ENCODE results near the gene TICAM2.
"Not testable (repeated sequence)": the region's sequence is repeated elsewhere in the genome, so short reads cannot be mapped to it uniquely, and the experiment has no call there.

Gene TICAM2, protein sequence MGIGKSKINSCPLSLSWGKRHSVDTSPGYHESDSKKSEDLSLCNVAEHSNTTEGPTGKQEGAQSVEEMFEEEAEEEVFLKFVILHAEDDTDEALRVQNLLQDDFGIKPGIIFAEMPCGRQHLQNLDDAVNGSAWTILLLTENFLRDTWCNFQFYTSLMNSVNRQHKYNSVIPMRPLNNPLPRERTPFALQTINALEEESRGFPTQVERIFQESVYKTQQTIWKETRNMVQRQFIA

DNA sequence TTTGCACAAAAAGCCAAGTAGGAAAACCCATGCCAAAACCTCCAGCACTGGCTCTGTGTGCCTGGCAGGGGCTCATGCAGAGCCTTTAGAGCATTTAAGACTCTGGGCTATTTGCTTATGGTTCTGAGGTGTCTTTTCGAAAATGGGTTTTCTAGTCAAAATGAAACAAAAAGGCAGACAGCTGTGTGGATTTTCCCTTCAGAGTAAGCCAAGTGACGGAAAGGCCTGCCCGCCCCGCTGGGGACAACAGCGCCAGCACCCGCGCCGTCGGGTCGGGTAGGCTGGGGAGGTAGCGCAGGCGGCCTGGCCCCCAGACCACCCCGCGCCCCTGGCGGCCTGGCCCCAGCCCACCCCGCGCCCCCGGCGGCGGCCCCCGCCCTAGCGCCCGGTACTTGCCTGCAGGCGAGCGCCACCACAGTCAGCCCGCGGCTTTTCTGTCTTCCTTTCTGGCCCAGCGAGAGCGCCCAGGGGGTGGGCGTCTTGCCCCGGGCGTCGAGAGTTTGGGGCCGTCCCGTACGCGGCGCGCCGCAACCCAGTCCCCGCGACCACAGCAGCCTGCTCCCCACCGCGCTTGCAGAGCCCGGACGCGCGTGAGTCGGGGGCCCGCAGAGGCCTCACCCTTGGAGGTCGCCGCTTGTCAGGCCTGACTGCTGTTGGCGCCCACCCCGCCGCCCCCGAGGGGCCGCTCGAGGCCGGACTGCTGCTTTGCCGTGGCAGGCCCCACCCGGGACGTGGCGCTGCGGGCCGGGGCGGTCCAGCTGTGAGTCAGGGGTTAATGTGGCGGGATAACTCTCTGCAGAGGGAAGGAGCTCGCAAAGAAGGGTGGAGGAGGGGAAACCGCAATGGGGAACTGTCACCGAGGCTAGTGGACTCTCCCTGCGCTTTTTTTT is at the start of gene TICAM2:
TSS of gene TICAM2 (minus strand) at position 779 of the 890 bp plus-strand sequence. CDS start 21,223 bp downstream, outside the sequence.
- Histone ChIP-seq H3K4me1 (peaks cover 5% of the 10 kb centered on the region), H3K36me3 (ENCODE audit: control insufficient read depth, insufficient read depth, low read length) (no peaks in the 10 kb centered on the region), H3K27ac (peak within 1 kb of the TSS; percentile 42), H3K79me2 (no peaks in the 10 kb centered on the region), H2AFZ (peak within 1 kb of the TSS; percentile 96), H3K9ac (peak within 1 kb of the TSS; percentile 65), H3K27me3 (ENCODE audit: control insufficient read depth, insufficient read depth, low read length) (no peaks in the 10 kb centered on the region), H3K4me2 (ENCODE audit: low read length) (peak within 1 kb of the TSS; percentile 58), H3K9me3 (ENCODE audit: control insufficient read depth, low read length) (no peaks in the 10 kb centered on the region), H3K4me3 (ENCODE audit: low read depth, low read length) (peak within 1 kb of the TSS; percentile 36)
- TF ChIP-seq, protein P1, sequence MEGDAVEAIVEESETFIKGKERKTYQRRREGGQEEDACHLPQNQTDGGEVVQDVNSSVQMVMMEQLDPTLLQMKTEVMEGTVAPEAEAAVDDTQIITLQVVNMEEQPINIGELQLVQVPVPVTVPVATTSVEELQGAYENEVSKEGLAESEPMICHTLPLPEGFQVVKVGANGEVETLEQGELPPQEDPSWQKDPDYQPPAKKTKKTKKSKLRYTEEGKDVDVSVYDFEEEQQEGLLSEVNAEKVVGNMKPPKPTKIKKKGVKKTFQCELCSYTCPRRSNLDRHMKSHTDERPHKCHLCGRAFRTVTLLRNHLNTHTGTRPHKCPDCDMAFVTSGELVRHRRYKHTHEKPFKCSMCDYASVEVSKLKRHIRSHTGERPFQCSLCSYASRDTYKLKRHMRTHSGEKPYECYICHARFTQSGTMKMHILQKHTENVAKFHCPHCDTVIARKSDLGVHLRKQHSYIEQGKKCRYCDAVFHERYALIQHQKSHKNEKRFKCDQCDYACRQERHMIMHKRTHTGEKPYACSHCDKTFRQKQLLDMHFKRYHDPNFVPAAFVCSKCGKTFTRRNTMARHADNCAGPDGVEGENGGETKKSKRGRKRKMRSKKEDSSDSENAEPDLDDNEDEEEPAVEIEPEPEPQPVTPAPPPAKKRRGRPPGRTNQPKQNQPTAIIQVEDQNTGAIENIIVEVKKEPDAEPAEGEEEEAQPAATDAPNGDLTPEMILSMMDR (IDR thresholded peaks at IDR 0.05) = no peak

DNA sequence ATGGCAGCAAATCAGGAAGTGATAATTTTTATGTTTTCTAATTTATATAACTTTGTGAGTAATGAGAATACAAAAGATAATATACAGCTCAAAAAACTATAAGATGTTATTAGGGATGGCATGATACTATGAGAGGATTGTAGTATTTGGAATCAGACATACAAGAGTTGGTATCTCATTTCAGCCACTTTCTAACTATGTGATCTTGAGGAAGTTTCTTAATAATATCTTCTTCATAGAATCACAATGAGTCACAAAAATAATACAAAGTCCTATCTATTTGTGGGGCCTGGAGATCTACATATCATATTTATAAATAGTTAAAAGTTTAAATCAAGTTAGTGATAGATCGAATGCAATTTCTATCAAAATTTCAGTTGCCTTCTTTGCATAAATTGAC is 47.3 kb upstream of the TICAM2 start:
- no peak overlapping the region for H3K9ac ChIP-seq
- H3K79me2 ChIP-seq = no peaks in the 10 kb centered on the region
- no peaks in the 10 kb centered on the region for H3K27me3 ChIP-seq (ENCODE audit: control insufficient read depth, insufficient read depth, low read length)
- no peaks in the 10 kb centered on the region for H3K9me3 ChIP-seq (ENCODE audit: control insufficient read depth, low read length)
- H3K4me1 ChIP-seq = no peaks in the 10 kb centered on the region
- TF ChIP-seq, protein P1 (IDR thresholded peaks at IDR 0.05) = no peak
- H2AFZ ChIP-seq = no peak overlapping the region
- no peaks in the 10 kb centered on the region for H3K36me3 ChIP-seq (ENCODE audit: control insufficient read depth, insufficient read depth, low read length)
- H3K4me3 ChIP-seq (ENCODE audit: low read depth, low read length) = no peak overlapping the region
- H3K4me2 ChIP-seq (ENCODE audit: low read length) = no peak overlapping the region
- H3K27ac ChIP-seq = no peak overlapping the region

DNA sequence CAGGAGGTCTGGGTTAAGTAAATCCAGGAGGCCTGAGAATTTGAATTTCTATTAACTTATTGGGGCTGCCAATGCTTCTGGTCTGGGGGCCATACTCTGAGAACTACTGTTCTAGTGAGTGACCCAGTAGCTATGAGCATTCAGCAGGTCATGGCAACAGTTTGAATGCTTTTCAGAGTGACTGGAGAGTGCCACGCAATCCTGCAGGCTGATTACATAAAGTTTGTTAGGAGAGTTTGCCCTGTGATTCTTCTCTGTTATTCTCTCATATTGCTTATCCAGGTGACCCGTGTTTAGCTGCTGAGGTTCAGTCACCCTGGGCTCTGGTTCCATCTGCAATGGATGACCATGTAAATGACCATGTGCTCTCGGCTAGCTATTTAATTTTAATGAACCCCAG is 45.8 kb upstream of the TICAM2 start:
- Histone ChIP-seq H3K36me3 (ENCODE audit: control insufficient read depth, insufficient read depth, low read length) (no peaks in the 10 kb centered on the region), H3K4me3 (ENCODE audit: low read depth, low read length) (no peak overlapping the region), H3K27me3 (ENCODE audit: control insufficient read depth, insufficient read depth, low read length) (no peaks in the 10 kb centered on the region), H3K4me1 (no peaks in the 10 kb centered on the region), H3K9me3 (ENCODE audit: control insufficient read depth, low read length) (no peaks in the 10 kb centered on the region), H3K9ac (no peak overlapping the region), H2AFZ (no peak overlapping the region), H3K4me2 (ENCODE audit: low read length) (no peak overlapping the region), H3K79me2 (no peaks in the 10 kb centered on the region), H3K27ac (no peak overlapping the region)
- TF ChIP-seq, protein P1 (IDR thresholded peaks at IDR 0.05) = no peak

DNA sequence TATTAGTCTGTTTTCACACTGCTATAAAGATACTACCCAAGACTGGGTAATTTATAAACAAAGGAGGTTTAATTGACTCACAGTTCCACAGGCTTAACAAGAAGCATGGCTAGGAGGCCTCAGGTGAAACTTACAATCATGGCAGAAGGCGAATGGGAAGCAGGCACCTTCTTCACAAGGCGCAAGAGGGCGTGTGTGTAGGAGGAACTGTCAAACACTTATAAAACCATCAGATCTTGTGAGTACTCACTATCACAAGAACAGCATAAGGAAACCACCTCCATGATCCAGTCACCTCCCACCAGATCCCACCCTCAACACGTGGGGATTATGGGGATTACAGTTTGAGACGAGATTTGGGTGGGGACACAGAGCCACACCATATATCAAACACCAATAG is 43.1 kb upstream of the TICAM2 start:
- not testable (repeated sequence) for H3K79me2 ChIP-seq; H3K4me2 ChIP-seq (ENCODE audit: low read length); H3K36me3 ChIP-seq (ENCODE audit: control insufficient read depth, insufficient read depth, low read length); H3K4me1 ChIP-seq; H3K9ac ChIP-seq; H2AFZ ChIP-seq; H3K4me3 ChIP-seq (ENCODE audit: low read depth, low read length); H3K27ac ChIP-seq; H3K27me3 ChIP-seq (ENCODE audit: control insufficient read depth, insufficient read depth, low read length); H3K9me3 ChIP-seq (ENCODE audit: control insufficient read depth, low read length)

DNA sequence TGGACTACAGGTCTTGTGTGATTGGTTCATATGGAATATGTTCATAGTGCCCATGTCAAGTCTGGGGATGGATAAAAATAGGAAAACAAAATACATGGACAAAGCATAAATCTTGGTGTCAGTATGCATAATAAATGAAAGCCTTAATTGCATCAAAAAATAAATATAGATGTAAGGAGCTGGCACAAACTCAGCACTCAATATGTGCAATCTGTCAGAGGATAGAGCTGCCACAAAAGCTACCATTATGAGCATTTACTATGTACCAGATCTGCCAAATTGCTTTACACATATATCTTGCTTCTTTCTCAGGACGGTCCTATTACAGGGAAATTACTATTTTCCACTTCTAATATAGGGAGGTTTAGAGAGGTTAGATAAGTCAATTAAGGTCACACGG is 41.8 kb upstream of the TICAM2 start:
- H2AFZ ChIP-seq = no peak overlapping the region
- H3K4me2 ChIP-seq (ENCODE audit: low read length) = no peak overlapping the region
- no peaks in the 10 kb centered on the region for H3K9me3 ChIP-seq (ENCODE audit: control insufficient read depth, low read length)
- no peak overlapping the region for H3K9ac ChIP-seq
- TF ChIP-seq, protein P1 (IDR thresholded peaks at IDR 0.05) = no peak
- H3K79me2 ChIP-seq = no peaks in the 10 kb centered on the region
- no peak overlapping the region for H3K27ac ChIP-seq
- no peaks in the 10 kb centered on the region for H3K4me1 ChIP-seq
- no peaks in the 10 kb centered on the region for H3K36me3 ChIP-seq (ENCODE audit: control insufficient read depth, insufficient read depth, low read length)
- no peaks in the 10 kb centered on the region for H3K27me3 ChIP-seq (ENCODE audit: control insufficient read depth, insufficient read depth, low read length)
- H3K4me3 ChIP-seq (ENCODE audit: low read depth, low read length) = no peak overlapping the region
